ENCODE data around the gene COL21A1.

DNA sequence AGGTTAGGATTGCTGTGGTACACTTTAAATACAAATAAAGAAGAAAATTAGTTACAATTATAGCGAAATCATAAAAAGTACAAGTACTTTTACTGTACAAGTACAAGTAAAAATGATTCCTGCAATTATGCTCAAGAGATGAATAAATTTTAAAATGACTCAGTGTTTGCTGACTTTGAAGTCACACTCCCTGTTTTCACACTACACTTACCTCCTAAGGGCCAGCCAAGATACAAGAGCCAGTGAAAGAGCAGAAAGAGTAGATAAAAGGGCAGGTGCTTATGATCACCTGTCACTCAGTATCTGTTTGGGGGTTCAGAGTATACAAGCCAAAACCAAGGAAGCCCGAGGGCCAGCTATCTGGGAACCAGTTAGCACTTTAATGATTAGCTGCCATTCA lies 41.0 kb upstream of the COL21A1 start:
- no peak for TF ChIP-seq GATA2 (IDR thresholded peaks at IDR 0.05; ENCODE audit: low read depth, low read length)
- TF ChIP-seq GATA3 (IDR thresholded peaks at IDR 0.05; ENCODE audit: low read depth, low read length) = no peak
